SK-N-SH treated with all-trans-retinoic acid at 6 μM for 48 hours (cell line): ENCODE measurements around the gene GVQW3.

Experiments used
- ATAC-seq: fragments of 200-7000 bp; cut with Tn5 transposase; 3 replicates; pipeline ENCODE4 v1.9.1; 2020; ENCODE audit warnings: mild to moderate bottlenecking, moderate library complexity
- ARNTL ChIP-seq: fragments of 450-650 bp; formaldehyde crosslinking; IDR thresholded peaks from 2 replicates; pipeline ENCODE4 v1.5.0; 2020; ENCODE audit warnings: low read depth, mild to moderate bottlenecking, moderate library complexity, borderline replicate concordance
- BACH2 ChIP-seq: fragments of 250-450 bp; sonication (Bioruptor Pico); IDR thresholded peaks from 2 replicates; pipeline ENCODE4 v1.9.0; 2021; ENCODE audit warnings: mild to moderate bottlenecking, borderline replicate concordance
- CSDC2 ChIP-seq: fragments of 250-450 bp; sonication (Bioruptor Pico); IDR thresholded peaks from 2 replicates; pipeline ENCODE4 v1.5.0; 2020; ENCODE audit warnings: mild to moderate bottlenecking, moderate library complexity
- ESRRG ChIP-seq: fragments of 250-450 bp; sonication (Bioruptor Pico); IDR thresholded peaks from 2 replicates; pipeline ENCODE4 v1.6.1; 2021; ENCODE audit warnings: mild to moderate bottlenecking
- GLIS3 ChIP-seq: fragments of 250-450 bp; sonication (Bioruptor Pico); IDR thresholded peaks from 2 replicates; pipeline ENCODE4 v1.5.0; 2020; ENCODE audit warnings: mild to moderate bottlenecking, moderate library complexity
- ISL1 ChIP-seq: fragments of 250-450 bp; sonication (Bioruptor Pico); IDR thresholded peaks from 2 replicates; pipeline ENCODE4 v2.1.2; 2022; ENCODE audit warnings: mild to moderate bottlenecking, moderate library complexity
- OSR1 ChIP-seq: fragments of 250-450 bp; sonication (Bioruptor Pico); IDR thresholded peaks from 2 replicates; pipeline ENCODE4 v1.8.0; 2022; ENCODE audit warnings: moderate library complexity, mild to moderate bottlenecking, inconsistent platforms
- PPARA ChIP-seq: fragments of 250-450 bp; sonication (Bioruptor Pico); IDR thresholded peaks from 2 replicates; pipeline ENCODE4 v1.5.0; 2020; ENCODE audit warnings: mild to moderate bottlenecking, borderline replicate concordance
- RARB ChIP-seq: fragments of 250-450 bp; sonication (Bioruptor Pico); IDR thresholded peaks from 2 replicates; pipeline ENCODE4 v1.8.0; 2021; ENCODE audit warnings: mild to moderate bottlenecking, moderate library complexity
- TCF4 ChIP-seq: fragments of 250-450 bp; sonication (Bioruptor Pico); IDR thresholded peaks from 2 replicates; pipeline ENCODE4 v1.8.0; 2021; ENCODE audit warnings: mild to moderate bottlenecking, moderate library complexity, borderline replicate concordance
- ZC3H10 ChIP-seq: fragments of 250-450 bp; sonication (Bioruptor Pico); IDR thresholded peaks from 2 replicates; pipeline ENCODE4 v1.5.1; 2021; ENCODE audit warnings: mild to moderate bottlenecking, moderate library complexity
- ZFP3 ChIP-seq: fragments of 250-450 bp; sonication (Bioruptor Pico); IDR thresholded peaks from 2 replicates; pipeline ENCODE4 v1.5.0; 2020; ENCODE audit warnings: mild to moderate bottlenecking, moderate library complexity
- ZNF565 ChIP-seq: fragments of 450-650 bp; formaldehyde crosslinking; conservative IDR thresholded peaks from 2 replicates; pipeline ENCODE4 v1.5.0; 2020; ENCODE audit warnings: low read depth, mild to moderate bottlenecking, moderate library complexity
- ZNF70 ChIP-seq: fragments of 450-650 bp; formaldehyde crosslinking; IDR thresholded peaks from 2 replicates; pipeline ENCODE4 v1.5.0; 2020; ENCODE audit warnings: mild to moderate bottlenecking, moderate library complexity
- ZNF8 ChIP-seq: fragments of 450-650 bp; formaldehyde crosslinking; IDR thresholded peaks from 2 replicates; pipeline ENCODE4 v1.5.0; 2020; ENCODE audit warnings: mild to moderate bottlenecking, moderate library complexity
- TF ChIP-seq, protein P1 (sequence below): fragments of 250-450 bp; sonication (Bioruptor Pico); IDR thresholded peaks from 2 replicates; pipeline ENCODE4 v1.5.1; 2020; ENCODE audit warnings: low read depth, mild to moderate bottlenecking, moderate library complexity
- TF ChIP-seq, protein P2 (sequence below): fragments of 250-450 bp; sonication (Bioruptor Pico); IDR thresholded peaks from 2 replicates; pipeline ENCODE4 v1.8.0; 2020; ENCODE audit warnings: mild to moderate bottlenecking, moderate library complexity, borderline replicate concordance
- TF ChIP-seq, protein P3 (sequence below): fragments of 250-450 bp; sonication (Bioruptor Pico); IDR thresholded peaks from 2 replicates; pipeline ENCODE4 v1.5.0; 2020; ENCODE audit warnings: mild to moderate bottlenecking, moderate library complexity
- TF ChIP-seq, protein P4 (sequence below): fragments of 250-450 bp; sonication (Bioruptor Pico); IDR thresholded peaks from 2 replicates; pipeline ENCODE4 v1.8.0; 2021; ENCODE audit warnings: low read depth, mild to moderate bottlenecking, moderate library complexity, borderline replicate concordance
- TF ChIP-seq, protein P5 (sequence below): fragments of 250-450 bp; sonication (Bioruptor Pico); IDR thresholded peaks from 2 replicates; pipeline ENCODE4 v1.5.1; 2021; ENCODE audit warnings: mild to moderate bottlenecking, moderate library complexity

GVQW3 gene

DNA sequence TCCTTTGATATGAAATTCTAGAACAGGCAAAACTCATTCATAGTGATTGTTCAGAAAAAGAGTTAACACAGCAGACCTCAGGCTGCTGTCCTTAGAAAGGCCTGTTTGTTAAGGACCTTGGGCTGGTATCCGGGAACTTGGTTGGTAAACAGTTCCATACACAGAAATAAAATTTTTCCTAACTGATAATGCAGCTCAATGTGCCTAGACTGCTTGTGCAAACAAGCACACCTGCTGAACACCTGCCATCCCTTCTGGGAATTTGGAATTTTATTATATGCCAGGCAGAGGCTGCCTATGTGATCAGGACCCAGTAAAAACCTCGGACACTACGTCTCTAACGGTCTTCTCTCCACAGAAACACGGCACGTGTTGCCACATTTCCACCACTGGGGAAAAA is 11.7 kb upstream of the GVQW3 start:
- TF ChIP-seq GLIS3 (no peak), ZNF565 (CRISPR knock-in tag) (no peak), RARB (CRISPR knock-in tag) (no peak), ISL1 (CRISPR knock-in tag) (no peak), ARNTL (CRISPR knock-in tag) (no peak), PPARA (CRISPR knock-in tag) (no peak), OSR1 (CRISPR knock-in tag) (no peak), ESRRG (no peak), ZFP3 (no peak), CSDC2 (CRISPR knock-in tag) (no peak), ZC3H10 (CRISPR knock-in tag) (no peak), ZNF70 (CRISPR knock-in tag) (no peak), ZNF8 (no peak)
- TF ChIP-seq, protein P1, sequence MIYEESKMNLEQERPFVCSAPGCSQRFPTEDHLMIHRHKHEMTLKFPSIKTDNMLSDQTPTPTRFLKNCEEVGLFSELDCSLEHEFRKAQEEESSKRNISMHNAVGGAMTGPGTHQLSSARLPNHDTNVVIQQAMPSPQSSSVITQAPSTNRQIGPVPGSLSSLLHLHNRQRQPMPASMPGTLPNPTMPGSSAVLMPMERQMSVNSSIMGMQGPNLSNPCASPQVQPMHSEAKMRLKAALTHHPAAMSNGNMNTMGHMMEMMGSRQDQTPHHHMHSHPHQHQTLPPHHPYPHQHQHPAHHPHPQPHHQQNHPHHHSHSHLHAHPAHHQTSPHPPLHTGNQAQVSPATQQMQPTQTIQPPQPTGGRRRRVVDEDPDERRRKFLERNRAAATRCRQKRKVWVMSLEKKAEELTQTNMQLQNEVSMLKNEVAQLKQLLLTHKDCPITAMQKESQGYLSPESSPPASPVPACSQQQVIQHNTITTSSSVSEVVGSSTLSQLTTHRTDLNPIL: no peak
- TF ChIP-seq, protein P2, sequence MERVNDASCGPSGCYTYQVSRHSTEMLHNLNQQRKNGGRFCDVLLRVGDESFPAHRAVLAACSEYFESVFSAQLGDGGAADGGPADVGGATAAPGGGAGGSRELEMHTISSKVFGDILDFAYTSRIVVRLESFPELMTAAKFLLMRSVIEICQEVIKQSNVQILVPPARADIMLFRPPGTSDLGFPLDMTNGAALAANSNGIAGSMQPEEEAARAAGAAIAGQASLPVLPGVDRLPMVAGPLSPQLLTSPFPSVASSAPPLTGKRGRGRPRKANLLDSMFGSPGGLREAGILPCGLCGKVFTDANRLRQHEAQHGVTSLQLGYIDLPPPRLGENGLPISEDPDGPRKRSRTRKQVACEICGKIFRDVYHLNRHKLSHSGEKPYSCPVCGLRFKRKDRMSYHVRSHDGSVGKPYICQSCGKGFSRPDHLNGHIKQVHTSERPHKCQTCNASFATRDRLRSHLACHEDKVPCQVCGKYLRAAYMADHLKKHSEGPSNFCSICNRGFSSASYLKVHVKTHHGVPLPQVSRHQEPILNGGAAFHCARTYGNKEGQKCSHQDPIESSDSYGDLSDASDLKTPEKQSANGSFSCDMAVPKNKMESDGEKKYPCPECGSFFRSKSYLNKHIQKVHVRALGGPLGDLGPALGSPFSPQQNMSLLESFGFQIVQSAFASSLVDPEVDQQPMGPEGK (CRISPR knock-in tag): no peak
- no peak for ATAC-seq

DNA sequence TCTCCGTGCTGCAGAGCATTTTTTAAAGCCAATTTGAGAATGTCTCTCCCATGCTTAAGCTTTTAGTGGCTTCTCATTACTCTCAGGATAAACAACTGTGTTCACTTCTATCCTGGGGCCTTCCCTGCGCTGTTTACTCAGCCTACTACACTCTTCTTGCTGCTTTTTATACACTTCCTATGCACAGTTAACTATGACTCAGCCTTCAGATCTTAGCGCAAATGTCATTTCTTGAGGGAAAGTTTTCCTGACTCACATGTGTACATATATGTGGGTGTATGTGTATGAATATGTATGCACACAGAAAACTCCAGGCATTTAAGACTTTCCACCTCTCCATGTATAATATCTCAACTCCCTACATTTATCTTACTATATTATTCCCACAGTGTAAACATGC is 10.0 kb upstream of the GVQW3 start:
- no peak for TF ChIP-seq ZNF70 (CRISPR knock-in tag)
- no peak for TF ChIP-seq ARNTL (CRISPR knock-in tag)
- TF ChIP-seq CSDC2 (CRISPR knock-in tag): no peak
- TF ChIP-seq BACH2 (CRISPR knock-in tag): no peak
- TF ChIP-seq, protein P3, sequence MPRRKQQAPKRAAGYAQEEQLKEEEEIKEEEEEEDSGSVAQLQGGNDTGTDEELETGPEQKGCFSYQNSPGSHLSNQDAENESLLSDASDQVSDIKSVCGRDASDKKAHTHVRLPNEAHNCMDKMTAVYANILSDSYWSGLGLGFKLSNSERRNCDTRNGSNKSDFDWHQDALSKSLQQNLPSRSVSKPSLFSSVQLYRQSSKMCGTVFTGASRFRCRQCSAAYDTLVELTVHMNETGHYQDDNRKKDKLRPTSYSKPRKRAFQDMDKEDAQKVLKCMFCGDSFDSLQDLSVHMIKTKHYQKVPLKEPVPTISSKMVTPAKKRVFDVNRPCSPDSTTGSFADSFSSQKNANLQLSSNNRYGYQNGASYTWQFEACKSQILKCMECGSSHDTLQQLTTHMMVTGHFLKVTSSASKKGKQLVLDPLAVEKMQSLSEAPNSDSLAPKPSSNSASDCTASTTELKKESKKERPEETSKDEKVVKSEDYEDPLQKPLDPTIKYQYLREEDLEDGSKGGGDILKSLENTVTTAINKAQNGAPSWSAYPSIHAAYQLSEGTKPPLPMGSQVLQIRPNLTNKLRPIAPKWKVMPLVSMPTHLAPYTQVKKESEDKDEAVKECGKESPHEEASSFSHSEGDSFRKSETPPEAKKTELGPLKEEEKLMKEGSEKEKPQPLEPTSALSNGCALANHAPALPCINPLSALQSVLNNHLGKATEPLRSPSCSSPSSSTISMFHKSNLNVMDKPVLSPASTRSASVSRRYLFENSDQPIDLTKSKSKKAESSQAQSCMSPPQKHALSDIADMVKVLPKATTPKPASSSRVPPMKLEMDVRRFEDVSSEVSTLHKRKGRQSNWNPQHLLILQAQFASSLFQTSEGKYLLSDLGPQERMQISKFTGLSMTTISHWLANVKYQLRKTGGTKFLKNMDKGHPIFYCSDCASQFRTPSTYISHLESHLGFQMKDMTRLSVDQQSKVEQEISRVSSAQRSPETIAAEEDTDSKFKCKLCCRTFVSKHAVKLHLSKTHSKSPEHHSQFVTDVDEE (CRISPR knock-in tag): no peak
- TF ChIP-seq OSR1 (CRISPR knock-in tag): no peak
- TF ChIP-seq, protein P2 (CRISPR knock-in tag): no peak
- TF ChIP-seq, protein P4, sequence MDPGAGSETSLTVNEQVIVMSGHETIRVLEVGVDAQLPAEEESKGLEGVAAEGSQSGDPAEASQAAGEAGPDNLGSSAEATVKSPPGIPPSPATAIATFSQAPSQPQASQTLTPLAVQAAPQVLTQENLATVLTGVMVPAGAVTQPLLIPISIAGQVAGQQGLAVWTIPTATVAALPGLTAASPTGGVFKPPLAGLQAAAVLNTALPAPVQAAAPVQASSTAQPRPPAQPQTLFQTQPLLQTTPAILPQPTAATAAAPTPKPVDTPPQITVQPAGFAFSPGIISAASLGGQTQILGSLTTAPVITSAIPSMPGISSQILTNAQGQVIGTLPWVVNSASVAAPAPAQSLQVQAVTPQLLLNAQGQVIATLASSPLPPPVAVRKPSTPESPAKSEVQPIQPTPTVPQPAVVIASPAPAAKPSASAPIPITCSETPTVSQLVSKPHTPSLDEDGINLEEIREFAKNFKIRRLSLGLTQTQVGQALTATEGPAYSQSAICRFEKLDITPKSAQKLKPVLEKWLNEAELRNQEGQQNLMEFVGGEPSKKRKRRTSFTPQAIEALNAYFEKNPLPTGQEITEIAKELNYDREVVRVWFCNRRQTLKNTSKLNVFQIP (CRISPR knock-in tag): no peak
- TF ChIP-seq ZNF8: no peak
- TF ChIP-seq TCF4 (CRISPR knock-in tag): no peak
- TF ChIP-seq, protein P5, sequence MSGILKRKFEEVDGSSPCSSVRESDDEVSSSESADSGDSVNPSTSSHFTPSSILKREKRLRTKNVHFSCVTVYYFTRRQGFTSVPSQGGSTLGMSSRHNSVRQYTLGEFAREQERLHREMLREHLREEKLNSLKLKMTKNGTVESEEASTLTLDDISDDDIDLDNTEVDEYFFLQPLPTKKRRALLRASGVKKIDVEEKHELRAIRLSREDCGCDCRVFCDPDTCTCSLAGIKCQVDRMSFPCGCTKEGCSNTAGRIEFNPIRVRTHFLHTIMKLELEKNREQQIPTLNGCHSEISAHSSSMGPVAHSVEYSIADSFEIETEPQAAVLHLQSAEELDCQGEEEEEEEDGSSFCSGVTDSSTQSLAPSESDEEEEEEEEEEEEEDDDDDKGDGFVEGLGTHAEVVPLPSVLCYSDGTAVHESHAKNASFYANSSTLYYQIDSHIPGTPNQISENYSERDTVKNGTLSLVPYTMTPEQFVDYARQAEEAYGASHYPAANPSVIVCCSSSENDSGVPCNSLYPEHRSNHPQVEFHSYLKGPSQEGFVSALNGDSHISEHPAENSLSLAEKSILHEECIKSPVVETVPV: no peak
- no peak for TF ChIP-seq ZFP3
- TF ChIP-seq, all 23 proteins: peak for 0

More for the DNA sequence above, 10.0 kb upstream of the GVQW3 start:
- peak; percentile 91 for ATAC-seq
